ENCODE measurements around the gene FBLN2. TPM values are rescaled to one million over a fixed set of nuclear protein-coding genes. Genes with fewer than 3 reads are reported as not detected.

Gene FBLN2
- total RNA-seq, 1 experiment from 2014 or later = not detected

DNA sequence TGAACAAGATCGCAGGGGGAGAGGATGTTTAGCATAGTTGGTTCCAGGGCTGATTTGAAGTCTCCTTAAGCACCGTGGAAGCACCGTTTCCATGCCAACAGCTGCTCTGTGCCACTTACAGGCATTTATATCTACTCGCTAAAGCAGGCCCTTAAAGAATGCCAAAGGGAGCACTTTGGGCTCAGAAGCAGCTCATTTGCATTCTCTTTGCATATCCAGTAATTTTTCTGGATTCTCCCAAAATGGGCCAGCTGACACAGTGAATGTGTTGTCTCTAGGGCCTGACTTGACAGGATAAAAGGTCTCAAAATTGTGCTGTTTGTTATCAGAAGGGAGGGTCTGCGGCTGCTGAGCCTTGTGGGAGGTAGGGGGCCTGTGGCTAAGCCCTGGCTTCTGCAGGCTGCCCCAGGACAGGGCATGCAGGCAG lies 138.6 kb downstream of the FBLN2 start:
- no peak overlapping the region for H3K4me2 ChIP-seq (ENCODE audit: low read depth, low read length, poor library complexity, severe bottlenecking)
- H3K4me1 ChIP-seq (ENCODE audit: low read length) = no peaks in the 10 kb centered on the region
- DNase-seq = no peak

More for the DNA sequence above, 138.6 kb downstream of the FBLN2 start:
- H3K4me3 ChIP-seq (ENCODE audit: low read length) = no peak overlapping the region
- H3K36me3 ChIP-seq (ENCODE audit: insufficient read depth, low read length) = no peaks in the 10 kb centered on the region
- no peak overlapping the region for H2AFZ ChIP-seq (ENCODE audit: low read length)
- no peaks in the 10 kb centered on the region for H3K27me3 ChIP-seq (ENCODE audit: low read length)
- no peak overlapping the region for H3K27ac ChIP-seq (ENCODE audit: low read length)
- H3K9me2 ChIP-seq (replicated peaks; ENCODE audit: insufficient read depth, low read length) = no peaks in the 10 kb centered on the region
- H3K9ac ChIP-seq (ENCODE audit: low read length) = no peak overlapping the region
- H4K20me1 ChIP-seq (ENCODE audit: insufficient read depth, low read depth, low read length) = no peaks in the 10 kb centered on the region
- no peaks in the 10 kb centered on the region for H3K9me3 ChIP-seq (ENCODE audit: low read length)
- H3K79me2 ChIP-seq (ENCODE audit: low read length) = no peaks in the 10 kb centered on the region

Other genes with a start within 250 kb of the FBLN2 start
- gene NUP210, start 128.8 kb upstream of the FBLN2 start, total RNA-seq (2014; rRNA removed; shearing (Covaris generic); ENCODE audit: low replicate concordance) = 87.7 and 117 TPM in 2 replicates
- 1.6 and 5.3 TPM in 2 replicates for gene HDAC11, start 68.8 kb upstream of the FBLN2 start, total RNA-seq (2014; rRNA removed; shearing (Covaris generic); ENCODE audit: low replicate concordance)